Glutamatergic neuron (in vitro differentiated cells): ENCODE data around the gene CD34. TPM values are rescaled to one million over a fixed set of nuclear protein-coding genes. Genes with fewer than 3 reads are reported as not detected.
A peak's percentile ranks its signal among the peaks of the same experiment; 100 is the strongest.

ENCODE experiments used
- DNase-seq: peaks from one replicate; pipeline ENCODE4 v3.0.0; 2022
- H3K27ac Mint-ChIP-seq: one replicate; pipeline ENCODE4 v1.8.0; 2020; ENCODE audit warnings: mild to moderate bottlenecking, mixed read lengths, inconsistent platforms; ENCODE audit not compliant: unreplicated experiment
- H3K27me3 Mint-ChIP-seq: one replicate; pipeline ENCODE4 v1.8.0; 2020; ENCODE audit warnings: mild to moderate bottlenecking, moderate library complexity, mixed read lengths, inconsistent platforms; ENCODE audit not compliant: unreplicated experiment
- H3K36me3 Mint-ChIP-seq: one replicate; pipeline ENCODE4 v1.8.0; 2020; ENCODE audit warnings: mild to moderate bottlenecking, mixed read lengths, inconsistent platforms; ENCODE audit not compliant: unreplicated experiment
- H3K4me1 Mint-ChIP-seq: one replicate; pipeline ENCODE4 v1.8.0; 2020; ENCODE audit warnings: mild to moderate bottlenecking, low read depth, mixed read lengths, inconsistent platforms; ENCODE audit not compliant: unreplicated experiment
- H3K4me3 Mint-ChIP-seq: one replicate; pipeline ENCODE4 v1.8.0; 2020; ENCODE audit warnings: mild to moderate bottlenecking, mixed read lengths, inconsistent platforms; ENCODE audit not compliant: unreplicated experiment
- H3K9me3 Mint-ChIP-seq: one replicate; pipeline ENCODE4 v1.8.0; 2020; ENCODE audit warnings: mild to moderate bottlenecking, moderate library complexity, mixed read lengths, inconsistent platforms; ENCODE audit not compliant: unreplicated experiment
- CTCF ChIP-seq: fragments of 200-600 bp; sonication (generic); IDR thresholded peaks from one replicate; pipeline ENCODE4 v1.5.0; 2021; ENCODE audit not compliant: partially characterized antibody, unreplicated experiment
- long read RNA-seq: library from polyadenylated mRNA; unstranded; transcript quantifications from one replicate; pipeline ENCODE4 v2.0.0, GENCODE V29; 2020; ENCODE audit not compliant: unreplicated experiment
- total RNA-seq: library from RNA; stranded (reverse); fragmentation: NEBNext Ultra II Directional; extraction: Animal tissue kit (Norgen Biotek cat#: 25700); gene quantifications from one replicate; pipeline ENCODE4 v1.2.1, GENCODE V29; 2021; ENCODE audit not compliant: unreplicated experiment

The CD34 gene
- 0.20 TPM for total RNA-seq
- long read RNA-seq, result 0 reads

- no peaks in the 10 kb centered on the region for H3K4me1 Mint-ChIP-seq
- H3K27me3 Mint-ChIP-seq, result peaks cover 6% of the 10 kb centered on the region
- no peaks in the 10 kb centered on the region for H3K36me3 Mint-ChIP-seq
- no peak within 1 kb of the TSS for H3K27ac Mint-ChIP-seq
- TF ChIP-seq CTCF, result no peak
- H3K4me3 Mint-ChIP-seq, result peak within 1 kb of the TSS; percentile 84
- H3K9me3 Mint-ChIP-seq, result peaks cover 2% of the 10 kb centered on the region
- peak; percentile 48 for DNase-seq
These were observed at the start of gene CD34 for GRCh38 chr1:207910591-207911354. Gene CD34, minus strand, starts transcription at chr1:207911125. Its CDS starts 45 bp downstream, at chr1:207911080.

GRCh38 chr1:207960346-207960745, 49.4 kb upstream of the CD34 start:
- TF ChIP-seq CTCF, result no peak
- Mint-ChIP-seq H3K36me3 (no peaks in the 10 kb centered on the region), H3K4me1 (peaks cover 5% of the 10 kb centered on the region), H3K27ac (no peak overlapping the region), H3K4me3 (no peak overlapping the region), H3K9me3 (peaks cover 5% of the 10 kb centered on the region), H3K27me3 (peaks cover 4% of the 10 kb centered on the region)
- no peak for DNase-seq

GRCh38 chr1:207959910-207960309, 49.0 kb upstream of the CD34 start:
- peaks cover 5% of the 10 kb centered on the region for H3K9me3 Mint-ChIP-seq
- H3K27ac Mint-ChIP-seq, result no peak overlapping the region
- H3K4me1 Mint-ChIP-seq, result peaks cover 5% of the 10 kb centered on the region
- TF ChIP-seq CTCF, result no peak
- H3K4me3 Mint-ChIP-seq, result peak overlapping the region; percentile 80
- H3K36me3 Mint-ChIP-seq, result no peaks in the 10 kb centered on the region
- DNase-seq, result no peak
- peaks cover 4% of the 10 kb centered on the region for H3K27me3 Mint-ChIP-seq

GRCh38 chr1:207959141-207959825, 48.4 kb upstream of the CD34 start:
- peak; percentile 55 for DNase-seq
- no peak for TF ChIP-seq CTCF
- Mint-ChIP-seq H3K4me3 (peak overlapping the region; percentile 80), H3K4me1 (no peaks in the 10 kb centered on the region), H3K9me3 (peaks cover 5% of the 10 kb centered on the region), H3K27me3 (peaks cover 4% of the 10 kb centered on the region), H3K36me3 (no peaks in the 10 kb centered on the region), H3K27ac (no peak overlapping the region)
